Measurements from ENCODE around the gene SSR2.

DNA sequence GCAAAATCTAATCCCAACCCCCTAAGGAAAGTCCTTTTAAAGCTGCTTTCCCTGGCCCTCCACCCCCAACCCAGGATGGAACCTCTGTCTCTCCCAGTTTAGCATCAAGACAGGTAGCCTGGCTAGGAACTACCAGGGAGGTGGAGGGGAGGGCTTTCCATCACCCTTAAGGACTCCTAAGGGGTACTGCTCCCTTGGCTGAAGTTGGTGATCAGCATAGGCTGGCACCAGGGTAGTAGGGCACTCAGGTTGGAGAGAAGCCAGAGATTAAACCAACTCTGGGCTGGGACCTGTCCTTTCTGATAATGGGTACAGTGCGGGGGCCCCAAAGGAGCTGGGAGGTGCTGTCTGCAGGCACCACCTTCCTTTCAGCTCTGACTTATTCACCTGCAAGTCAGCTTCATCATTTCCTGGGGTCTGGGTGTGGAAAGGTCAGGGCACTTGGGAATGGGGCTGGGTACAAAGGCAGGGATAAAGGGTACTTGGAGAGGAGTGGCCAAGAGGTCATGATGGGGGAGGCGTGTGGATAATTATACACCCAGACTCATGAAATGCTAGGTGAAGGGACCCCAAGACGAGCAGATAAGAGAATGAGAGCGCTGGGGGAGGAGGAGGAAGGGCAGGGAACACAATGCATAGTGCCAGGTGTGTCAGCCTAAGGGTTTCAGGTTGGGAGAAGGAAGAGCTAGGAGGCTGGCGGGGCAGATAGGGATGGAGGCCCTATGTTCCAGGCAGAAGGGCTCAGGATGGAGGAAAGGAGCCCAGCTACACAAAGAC lies 43.6 kb downstream of the SSR2 start:
- TF ChIP-seq CTCF (optimal IDR thresholded peaks at IDR 0.05 in 1 of 3, IDR thresholded peaks at IDR 0.05 in 1 of 3, conservative IDR thresholded peaks at IDR 0.05 in 1 of 3; ENCODE audit: extremely low read depth in 1 of 3, insufficient read depth in 2 of 3, low read length in 3 of 3), result no peak
- TF ChIP-seq EZH2 (IDR thresholded peaks at IDR 0.05; ENCODE audit: low read length), result no peak
